NT2/D1 (cell line): Measurements from ENCODE around the gene SAT1.

Source experiments
- SUZ12 ChIP-seq: IDR thresholded peaks from 2 replicates; pipeline ENCODE4 v1.6.1; 2011; ENCODE audit not compliant: insufficient read length, insufficient read depth; ENCODE audit errors: extremely low read depth
- YY1 ChIP-seq: IDR thresholded peaks from 2 replicates; pipeline ENCODE4 v1.6.1; 2011; ENCODE audit not compliant: insufficient read length, insufficient read depth
- ZNF274 ChIP-seq: IDR thresholded peaks from 2 replicates; pipeline ENCODE4 v1.6.1; 2011; ENCODE audit warnings: mild to moderate bottlenecking, low read depth, low read length

GRCh38 chrX:23737413-23737812 lies 45.6 kb upstream of the SAT1 start:
- TF ChIP-seq ZNF274 (no peak), SUZ12 (no peak), YY1 (no peak)
